Keratinocyte (primary cell): ENCODE data around the gene KRTAP12-3.

Experiments
- CTCF ChIP-seq, 3 experiments: IDR thresholded peaks in 1 of 3; conservative IDR thresholded peaks in 1 of 3; optimal IDR thresholded peaks in 1 of 3; 2 replicates in 2 of 3; 3 replicates in 1 of 3; pipeline versions ENCODE3 to v1.5.1; 2011; ENCODE audit warnings: low read length in 3 of 3, mild to moderate bottlenecking in 3 of 3, moderate library complexity in 2 of 3, control low read depth in 1 of 3, inconsistent platforms in 1 of 3; ENCODE audit not compliant: insufficient read depth in 2 of 3; ENCODE audit errors: extremely low read depth in 1 of 3
- EZH2 ChIP-seq: IDR thresholded peaks from one replicate; pipeline ENCODE4 v1.6.1; 2012; ENCODE audit warnings: inconsistent platforms, mild to moderate bottlenecking, low read length, moderate library complexity

GRCh38 chr21:44671911-44672310 is 14.2 kb downstream of the KRTAP12-3 start:
- TF ChIP-seq CTCF (optimal IDR thresholded peaks at IDR 0.05 in 1 of 3, IDR thresholded peaks at IDR 0.05 in 1 of 3, conservative IDR thresholded peaks at IDR 0.05 in 1 of 3; ENCODE audit: extremely low read depth in 1 of 3, insufficient read depth in 2 of 3, low read length in 3 of 3) = no peak
- no peak for TF ChIP-seq EZH2
